GM21360 (cell line): ENCODE data around the gene CALD1.

Experiments used
- ATAC-seq: cut with Tn5 transposase; IDR thresholded peaks from one replicate; pipeline ENCODE4 v1.9.1; 2021; ENCODE audit warnings: mild to moderate bottlenecking, moderate library complexity; ENCODE audit not compliant: unreplicated experiment

Gene CALD1

DNA sequence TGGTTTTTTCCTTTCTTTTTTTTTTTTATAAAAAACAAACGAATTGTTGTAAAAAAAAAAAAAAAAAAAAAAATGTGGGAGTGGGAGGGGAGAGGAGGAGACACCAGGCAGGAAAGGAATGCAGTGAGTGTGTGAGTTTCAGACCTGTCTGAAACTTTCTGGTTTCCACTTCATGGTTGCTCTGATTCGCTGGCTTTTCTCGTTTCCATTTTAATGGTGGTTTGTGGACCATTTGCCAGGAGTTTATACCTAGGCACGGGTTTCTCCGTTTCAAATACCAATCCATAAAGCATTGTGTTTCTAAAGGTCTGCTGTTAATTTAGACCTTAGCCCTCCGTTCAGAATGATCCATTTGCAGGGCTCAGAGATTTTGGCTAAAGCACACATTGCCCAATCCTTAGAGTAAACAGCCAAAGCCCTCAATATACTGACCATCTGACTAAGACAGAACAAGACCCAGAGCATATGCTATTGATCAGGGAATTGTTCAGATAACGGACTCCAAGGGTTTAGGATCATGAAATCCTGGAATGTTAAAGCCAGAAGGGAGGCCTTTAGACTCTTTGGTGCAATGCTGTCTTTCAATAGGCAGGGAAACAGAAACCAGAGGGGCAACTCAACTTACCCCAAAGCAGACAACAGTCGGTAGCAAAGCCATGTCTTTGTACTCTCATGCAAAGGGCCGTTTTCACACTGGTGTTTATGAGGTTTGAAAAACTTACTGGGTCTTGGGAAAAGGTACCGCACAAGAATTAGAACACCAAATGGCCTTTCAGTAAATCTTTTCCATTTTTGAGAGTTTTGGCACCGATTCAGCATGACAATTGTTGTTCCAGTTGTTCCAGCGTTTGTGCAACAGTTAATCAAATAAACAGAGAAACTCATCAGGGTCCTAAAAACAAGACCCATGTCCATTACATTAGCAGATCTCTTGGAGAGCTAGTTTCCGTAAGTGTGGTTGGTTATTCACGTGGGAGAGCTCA lies 112.6 kb downstream of the CALD1 start:
- no peak for ATAC-seq

DNA sequence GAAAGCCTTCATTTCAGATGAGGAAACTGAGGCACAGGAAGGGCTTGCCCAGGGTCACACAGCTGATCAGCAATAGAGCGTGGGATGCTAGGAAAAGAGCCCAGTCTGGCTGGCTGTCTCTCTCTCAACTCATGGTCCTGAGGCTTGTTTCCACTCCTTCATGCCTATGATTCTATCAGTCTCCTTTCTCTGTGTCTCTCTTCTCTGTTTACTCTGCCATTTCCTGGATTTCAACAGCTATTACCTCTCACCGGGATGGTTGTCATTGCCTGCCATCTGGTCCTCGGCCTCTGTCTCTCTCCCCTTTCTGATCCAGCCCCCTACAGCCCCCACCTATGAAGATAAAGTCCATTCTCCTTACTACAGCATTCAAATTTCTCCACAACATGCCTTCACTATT lies 113.5 kb downstream of the CALD1 start:
- ATAC-seq, result no peak

DNA sequence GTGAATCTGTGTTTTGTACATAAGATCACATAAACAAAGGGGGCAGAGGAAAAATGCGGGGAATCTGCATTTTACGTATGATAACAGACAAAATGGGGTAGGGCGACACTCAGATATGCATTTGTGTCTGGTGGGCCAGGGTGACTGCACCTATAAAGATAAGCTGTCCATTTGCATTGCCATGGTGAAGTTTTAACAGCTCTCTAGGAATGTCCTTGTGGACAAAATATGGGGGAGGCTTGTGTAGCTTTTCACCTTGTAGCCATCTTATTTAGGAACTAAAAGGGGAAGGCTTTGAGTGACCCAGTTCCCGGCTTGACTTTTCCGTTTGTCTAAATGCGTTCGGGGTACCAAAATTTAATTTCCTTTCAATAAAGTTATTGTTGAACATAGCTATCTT lies 114.5 kb downstream of the CALD1 start:
- ATAC-seq, result no peak

DNA sequence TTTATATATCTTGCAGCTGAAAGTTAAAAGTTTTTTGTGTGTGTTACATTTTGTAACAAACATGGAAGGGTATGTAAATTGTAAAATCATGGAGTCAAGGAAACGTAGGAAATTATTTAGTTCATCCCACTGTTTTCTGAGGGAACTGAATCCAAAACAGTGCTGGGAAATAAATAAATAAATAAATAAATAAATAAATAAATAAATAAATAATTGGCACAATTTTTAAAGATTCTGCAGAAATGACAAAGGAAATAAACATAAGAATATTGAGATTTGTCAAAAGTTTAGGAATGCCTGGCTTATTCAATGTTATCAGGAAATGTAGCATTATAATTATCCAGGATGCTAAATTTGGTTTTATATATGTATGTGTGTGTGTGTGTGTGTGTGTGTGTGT lies 115.5 kb downstream of the CALD1 start:
- ATAC-seq, result no peak

DNA sequence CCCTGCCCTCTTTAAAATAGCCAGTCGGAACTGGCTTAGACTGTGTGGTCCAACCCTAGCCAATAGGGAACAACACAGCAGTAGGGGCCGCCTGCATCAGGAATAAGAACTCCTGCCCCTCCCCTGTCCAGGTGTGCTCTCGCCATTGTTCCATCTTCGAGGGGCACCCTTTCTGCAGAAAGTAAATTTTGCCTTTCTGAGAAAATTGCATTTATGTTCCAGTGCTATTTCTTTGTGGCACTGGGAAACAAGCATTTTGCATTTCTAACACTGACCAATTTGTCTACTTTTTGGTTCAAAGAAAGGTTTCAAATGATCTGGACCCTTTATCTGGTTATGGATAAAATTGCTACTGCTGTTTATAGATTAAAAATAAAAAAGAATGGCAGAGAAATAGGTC lies 116.6 kb downstream of the CALD1 start:
- ATAC-seq, result no peak

DNA sequence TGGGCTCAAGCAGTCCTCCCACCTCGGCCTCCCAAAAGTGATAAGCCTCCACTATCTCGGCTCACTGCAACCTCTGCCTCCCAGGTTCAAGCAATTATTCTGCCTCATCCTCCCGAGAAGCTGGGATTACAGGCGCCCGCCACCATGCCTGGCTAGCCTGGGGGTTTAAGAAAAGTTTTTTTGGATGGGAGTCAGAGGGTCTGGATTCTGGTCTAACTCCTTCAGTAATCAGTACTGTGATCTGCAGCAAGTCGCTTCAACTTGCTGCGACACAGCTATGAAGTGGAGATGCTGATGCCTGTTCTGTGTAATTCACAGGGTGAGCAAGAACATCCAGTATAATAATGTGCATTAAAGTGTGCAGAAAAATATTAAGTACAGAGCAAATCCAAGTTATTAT lies 118.5 kb downstream of the CALD1 start:
- ATAC-seq, result no peak

DNA sequence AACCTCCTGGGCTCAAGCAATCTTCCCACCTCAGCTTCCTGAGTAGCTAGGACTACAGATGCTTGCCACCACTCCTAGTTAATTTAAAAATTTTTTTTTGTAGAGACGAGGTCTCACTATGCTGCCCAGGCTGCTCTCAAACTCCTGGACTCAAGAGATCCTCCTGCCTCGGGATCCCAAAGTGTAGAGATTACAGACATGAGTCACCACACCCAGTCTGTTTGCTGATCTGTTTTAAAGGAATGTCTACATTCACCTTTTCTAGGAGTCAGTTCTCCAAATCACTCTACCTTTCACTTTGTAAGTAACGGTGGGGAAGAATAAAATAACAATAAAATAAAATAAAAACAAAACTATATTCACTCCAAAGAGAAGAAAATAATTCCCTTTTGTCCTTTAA lies 120.3 kb downstream of the CALD1 start:
- ATAC-seq, result no peak

DNA sequence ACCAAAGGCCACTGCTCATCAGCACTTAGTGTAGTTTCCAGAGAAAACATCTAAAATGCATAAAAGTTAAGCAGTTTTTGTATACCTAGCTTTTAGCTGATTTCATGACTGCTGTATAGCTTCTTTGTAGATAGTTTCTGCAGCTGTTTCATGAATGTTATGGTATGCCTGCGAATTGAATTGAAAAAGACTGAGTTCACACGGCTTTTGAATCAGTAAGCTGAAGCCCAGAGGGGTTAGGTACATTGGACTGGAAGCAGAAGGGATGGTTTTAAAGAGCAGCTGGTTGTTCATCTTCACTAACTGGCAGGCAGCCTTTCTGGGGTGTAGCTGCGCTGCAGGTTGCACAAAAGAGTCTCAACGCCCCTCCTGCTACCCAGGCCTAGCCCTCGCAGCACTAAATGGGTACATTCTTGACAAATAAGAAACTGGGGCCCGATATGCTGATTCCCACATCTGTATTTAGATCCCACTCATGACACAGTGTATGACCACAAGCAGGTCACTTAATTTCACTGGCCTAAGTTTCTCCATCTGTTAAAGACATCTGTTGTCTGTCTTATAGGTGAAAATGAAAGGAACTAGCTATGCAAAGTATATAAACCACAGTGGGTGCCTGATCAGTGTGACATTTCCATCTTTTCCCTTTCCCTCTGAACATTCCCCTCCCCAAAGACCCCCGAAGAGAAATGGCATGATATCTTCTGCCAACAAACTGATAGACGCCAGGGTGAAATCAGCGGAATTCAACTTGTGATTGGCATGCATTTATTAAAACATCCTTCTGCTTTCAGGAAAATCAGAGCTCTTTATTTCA lies 120.9 kb downstream of the CALD1 start:
- ATAC-seq, result peak; percentile 74

DNA sequence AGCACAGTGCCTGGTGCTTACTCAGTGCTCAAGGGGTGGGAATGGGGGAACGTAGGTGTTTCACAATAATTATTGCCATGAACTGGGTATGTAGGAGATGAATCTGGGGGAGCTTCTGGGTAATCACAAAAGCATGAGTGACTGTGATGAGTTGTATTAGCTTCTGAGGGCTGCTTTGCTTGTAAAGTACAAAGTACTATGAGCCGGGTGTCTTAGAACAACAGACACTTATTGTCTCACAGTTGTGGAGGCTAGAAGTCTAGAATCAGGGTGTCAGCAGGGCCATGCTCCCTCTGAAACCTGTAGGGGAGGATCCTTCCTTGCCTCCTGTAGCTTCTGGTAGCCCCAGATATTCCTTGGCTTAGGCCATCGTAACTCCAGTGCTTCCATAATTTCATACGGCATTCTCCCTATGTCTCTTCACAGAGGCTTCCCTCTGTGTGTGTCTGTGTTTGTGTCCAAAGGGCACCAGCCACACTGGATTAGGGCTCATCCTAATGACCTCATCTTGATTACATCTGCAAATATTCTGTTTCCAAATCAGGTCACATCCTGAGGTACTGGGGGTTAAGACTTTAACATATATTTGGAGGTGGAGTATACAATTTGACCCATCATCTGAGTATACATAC lies 122.1 kb downstream of the CALD1 start:
- ATAC-seq, result no peak

DNA sequence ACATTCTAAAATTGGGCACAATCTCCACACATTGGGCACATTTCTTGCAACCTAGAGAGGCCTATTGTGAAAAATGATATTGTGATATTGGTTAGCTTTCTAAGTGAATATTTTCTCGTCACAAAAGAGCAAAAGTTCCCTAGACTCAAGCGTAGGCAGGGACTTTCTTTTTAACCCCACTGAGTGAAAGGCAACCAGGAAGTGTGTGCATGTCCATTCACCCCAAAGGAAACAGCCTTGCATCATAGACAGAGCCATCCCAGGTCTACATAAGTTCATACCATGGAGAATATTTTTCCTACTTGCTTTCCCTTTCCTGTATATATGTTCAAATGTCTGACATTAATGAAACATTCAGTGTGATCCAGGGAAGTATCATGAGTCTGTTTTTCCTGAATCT lies 122.6 kb downstream of the CALD1 start:
- ATAC-seq, result no peak

DNA sequence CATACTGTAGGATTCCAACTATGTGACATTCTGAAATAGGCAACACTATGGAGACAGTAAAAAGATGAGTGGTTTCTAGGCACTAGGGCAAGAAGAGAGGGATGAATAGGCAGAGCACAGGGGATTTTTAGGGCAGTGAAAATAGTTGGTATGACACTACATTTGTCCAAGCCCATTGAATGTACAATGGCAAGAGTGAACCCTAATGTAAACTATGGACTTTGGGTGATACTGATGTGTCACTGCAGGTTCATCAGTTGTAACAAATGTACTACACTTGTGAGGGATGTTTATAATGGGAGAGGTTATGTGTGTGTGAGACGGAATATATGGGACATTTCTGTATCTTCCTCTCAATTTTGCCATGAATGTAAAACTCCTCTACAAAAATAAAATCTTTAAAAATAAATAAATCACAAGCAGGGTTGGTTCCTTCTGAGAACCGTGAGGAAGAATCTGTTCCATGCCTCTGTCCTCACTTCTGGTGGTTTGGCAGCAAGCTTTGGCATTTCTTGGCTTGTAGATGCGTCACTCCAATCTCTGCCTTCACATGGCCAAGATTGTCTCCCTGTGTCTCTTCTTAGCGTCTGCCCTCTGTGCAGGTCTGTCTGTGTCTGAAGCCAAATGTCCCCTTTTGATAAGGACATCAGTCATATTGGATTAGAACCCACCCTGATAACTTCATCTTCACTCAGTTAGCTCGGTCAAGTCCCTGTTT lies 123.8 kb downstream of the CALD1 start:
- ATAC-seq, result no peak

DNA sequence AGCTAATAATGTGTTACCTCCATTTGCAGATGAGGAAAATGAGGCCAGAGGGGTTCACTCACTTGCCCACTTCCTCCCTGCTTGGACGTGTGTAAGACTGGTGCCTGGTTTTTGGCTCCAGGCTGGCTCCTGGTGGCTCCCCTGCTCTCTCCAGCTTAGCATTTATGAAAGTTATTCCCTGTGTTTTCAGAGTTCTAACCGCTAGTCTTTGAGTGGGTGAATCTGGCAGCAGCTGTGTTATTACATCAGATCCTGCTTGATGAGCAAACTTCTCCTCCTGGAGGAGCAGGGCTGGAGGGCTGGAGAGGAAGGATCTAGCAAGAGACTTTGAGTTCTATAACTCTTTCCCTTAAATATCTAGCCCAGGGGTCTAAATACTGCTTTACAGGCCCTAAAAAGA lies 125.9 kb downstream of the CALD1 start:
- no peak for ATAC-seq

DNA sequence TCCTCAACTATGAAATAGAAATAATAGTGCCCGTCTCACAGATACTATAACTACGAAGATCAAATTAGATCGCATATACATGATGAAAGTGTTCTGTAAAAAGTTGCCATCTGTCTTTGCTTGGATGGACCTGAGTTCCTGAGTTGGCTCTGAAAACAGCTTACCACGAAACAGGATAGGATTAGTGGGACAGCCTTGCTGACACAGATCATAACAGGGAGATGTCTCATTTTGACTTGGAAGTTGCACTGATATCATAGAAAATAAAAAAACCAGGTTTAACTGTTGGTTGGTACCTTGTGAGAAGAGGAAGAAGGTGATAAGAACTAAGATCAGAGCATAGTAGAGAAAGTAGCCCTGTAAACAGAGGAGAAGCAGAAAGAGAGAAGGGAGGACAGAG lies 127.6 kb downstream of the CALD1 start:
- ATAC-seq, result no peak

DNA sequence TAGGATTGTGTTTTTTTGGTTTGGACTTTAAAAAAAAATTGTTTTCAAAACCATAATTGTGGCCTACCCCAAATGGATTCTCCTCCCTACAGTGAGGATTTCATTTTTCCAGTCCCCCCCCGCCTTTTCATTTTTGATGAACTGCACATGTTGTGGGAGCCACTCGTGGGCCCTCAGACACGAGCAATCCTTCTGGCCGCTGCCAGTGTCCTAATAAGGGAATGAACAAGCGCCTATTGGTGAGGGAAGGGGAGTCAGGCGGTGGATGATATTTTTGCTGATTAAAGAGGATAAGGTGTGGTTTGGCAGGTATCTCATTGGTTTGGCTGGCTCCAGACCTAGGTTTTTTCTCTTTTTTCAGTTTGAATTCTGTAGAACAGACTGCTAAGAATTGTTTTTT lies 128.2 kb downstream of the CALD1 start:
- ATAC-seq, result no peak

DNA sequence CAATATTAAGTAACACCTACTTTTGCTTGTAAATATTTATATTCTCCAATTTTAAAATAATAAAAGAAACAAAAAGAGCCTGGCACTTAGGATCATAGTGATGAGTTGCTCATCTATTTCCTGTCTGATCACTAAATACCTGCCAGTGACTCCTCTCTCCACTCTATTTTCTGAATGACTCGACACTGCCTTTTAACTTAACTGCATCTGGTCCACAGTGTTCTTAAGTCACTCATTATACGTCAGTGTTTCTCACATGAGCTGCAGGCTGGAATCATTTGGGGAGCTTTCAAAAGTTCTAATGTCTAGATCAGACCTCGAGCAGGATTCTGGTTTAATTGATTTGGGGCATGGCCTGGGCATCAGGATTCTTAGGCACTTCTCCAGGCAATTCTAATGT lies 128.9 kb downstream of the CALD1 start:
- no peak for ATAC-seq

DNA sequence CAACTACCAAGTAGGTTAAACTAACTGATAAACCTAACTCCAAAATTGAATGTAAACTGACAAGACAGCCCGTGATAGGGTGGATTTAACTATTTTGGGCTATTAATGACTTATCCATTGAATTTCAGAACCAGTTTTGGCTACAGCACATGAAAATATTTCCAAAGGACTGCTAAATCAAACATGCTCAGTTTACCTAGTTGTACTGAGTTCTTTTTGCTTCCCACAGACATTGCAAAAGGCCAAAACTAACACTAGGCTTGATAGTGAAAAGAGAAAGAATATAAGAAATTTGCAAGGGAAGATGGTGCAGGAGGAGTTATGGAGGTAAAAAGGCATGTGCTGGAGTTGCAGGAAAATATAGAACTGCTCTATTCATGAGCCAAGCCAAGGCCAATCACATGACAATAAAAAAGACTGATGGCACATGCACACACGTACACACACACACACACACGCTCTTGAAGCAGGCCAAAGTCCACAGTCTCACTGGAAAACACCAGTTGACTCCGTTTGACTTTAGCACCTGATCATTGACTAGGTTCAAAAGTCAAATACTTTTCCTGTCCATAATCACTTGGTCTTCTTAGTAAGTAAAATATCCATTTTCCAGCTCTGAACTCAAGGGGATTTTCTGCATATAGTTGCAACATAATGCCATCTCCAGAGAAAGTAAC lies 130.9 kb downstream of the CALD1 start:
- no peak for ATAC-seq

DNA sequence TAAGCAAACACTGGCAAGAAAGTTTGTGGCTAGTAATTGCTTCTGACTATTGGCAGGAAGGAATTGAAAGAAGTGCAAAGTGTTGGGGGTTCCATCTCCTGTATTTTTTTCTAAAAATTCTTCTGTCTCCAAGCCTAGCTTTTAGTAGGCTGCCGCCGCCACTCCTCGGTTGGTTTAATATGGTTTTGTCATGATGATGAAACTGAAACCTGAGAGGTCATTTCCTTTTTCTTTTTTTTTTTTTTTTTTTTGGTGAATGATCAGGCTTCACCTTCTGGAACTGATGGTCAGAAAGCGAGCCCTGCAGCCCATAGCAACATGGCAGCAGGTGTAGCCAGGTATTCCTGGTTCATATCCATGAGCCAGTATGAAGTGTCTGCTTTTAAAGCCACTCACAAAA lies 131.5 kb downstream of the CALD1 start:
- no peak for ATAC-seq

DNA sequence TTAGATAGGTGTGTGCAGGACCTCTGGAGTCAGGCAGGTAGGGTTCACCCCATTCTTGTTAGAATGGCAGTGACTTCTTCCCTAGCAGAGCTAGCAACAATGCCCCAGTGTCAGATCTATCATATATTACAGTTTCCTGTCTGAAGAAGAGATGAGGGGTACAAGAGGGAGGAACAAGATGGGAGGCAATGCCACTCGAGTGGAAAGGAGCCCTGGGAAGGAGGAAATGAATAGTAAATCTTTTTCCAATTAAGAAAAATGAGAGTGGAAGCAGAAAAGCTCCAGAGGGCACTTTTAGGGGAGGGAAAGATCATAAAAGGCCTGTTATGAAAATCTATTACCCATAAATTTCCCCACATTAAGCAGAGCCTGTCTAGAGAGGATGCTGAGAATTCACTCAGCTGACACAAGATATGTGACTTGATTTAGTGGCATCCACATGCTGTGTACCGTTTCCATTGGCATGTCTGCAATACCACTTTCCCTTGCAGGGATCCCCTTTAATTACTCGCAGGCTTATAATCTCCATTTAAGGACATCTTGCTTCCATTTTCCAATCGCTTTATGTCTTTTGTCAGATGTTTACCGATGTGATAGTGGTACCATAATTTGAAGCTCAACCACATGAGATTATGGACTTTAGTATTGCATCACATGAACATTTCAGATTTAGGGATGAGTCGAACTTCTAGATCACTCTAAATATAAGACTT lies 136.9 kb downstream of the CALD1 start:
- no peak for ATAC-seq

DNA sequence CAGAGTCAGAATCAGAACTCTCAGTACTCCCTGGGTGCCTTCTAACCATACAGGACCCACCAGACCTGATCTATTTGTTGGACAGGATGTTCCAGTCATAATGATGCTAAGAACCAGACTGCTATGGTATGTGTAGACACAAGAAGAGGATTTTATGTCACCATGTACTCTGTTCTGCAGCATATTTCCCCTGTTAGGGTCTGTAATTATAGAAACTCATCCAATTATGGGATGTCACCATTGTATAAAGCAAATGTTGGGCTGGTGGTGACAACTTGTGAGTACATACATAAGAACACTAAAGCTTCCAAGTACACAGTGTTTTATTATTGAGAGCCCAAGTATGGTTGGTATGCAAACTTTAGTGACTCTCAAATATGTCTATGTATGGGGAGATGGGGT lies 139.8 kb downstream of the CALD1 start:
- ATAC-seq, result peak; percentile 80
